Choroid plexus epithelial cell (primary cell): ENCODE data around the gene MMS19.

ENCODE experiments used
- DNase-seq: peaks from one replicate; pipeline ENCODE4 v3.0.0-alpha.2; 2010; ENCODE audit warnings: low read depth
- H3K4me3 ChIP-seq: 2 replicates; pipeline ENCODE4 v1.5.1; 2011; ENCODE audit warnings: low read depth, mild to moderate bottlenecking, control low read depth, low read length, moderate library complexity
- TF ChIP-seq, protein P1 (sequence below): conservative IDR thresholded peaks from 2 replicates; pipeline ENCODE4 v1.5.1; 2011; ENCODE audit warnings: low read depth, mild to moderate bottlenecking, control low read depth, inconsistent platforms, low read length, moderate library complexity

MMS19 gene

DNA sequence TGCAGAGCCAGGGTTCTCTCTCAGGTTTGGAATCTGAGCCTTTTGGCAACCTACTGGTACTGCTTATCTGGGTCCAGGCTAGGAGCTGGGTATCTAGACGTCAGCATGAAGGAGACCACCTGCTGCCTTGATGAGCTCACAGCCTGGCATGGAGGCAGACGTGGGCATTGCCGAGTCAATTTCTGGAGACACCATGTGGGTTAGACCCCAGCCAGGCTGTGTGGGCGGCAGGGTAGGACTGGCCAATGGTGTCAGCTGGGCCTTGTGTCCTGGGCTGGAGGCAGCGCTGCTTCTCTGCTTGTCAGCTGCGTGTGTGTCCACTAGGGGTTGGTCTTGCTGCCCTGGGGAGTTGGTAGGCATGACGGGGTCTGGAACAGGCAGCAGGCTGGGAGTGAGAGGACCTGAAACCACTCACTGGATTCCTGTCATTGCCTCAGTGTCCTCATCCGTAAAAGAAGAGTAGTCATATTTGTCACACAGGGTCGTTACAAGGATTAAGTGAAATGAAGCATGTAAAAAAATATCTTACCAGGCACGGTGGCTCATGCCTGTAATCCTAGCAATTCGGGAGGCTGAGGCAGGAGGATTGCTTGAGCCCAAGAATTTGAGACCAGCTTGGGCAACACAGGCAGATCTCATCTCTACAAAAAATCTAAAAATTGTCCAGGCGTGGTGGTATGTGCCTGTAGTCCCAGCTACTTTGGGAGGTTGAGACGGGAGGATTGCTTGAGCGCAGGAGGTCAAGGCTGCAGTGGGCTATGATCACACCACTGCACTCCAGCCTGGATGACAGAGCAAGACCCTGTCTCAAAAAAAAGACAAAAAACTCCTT is 42.7 kb upstream of the MMS19 start:
- no peak for DNase-seq
- TF ChIP-seq, protein P1, sequence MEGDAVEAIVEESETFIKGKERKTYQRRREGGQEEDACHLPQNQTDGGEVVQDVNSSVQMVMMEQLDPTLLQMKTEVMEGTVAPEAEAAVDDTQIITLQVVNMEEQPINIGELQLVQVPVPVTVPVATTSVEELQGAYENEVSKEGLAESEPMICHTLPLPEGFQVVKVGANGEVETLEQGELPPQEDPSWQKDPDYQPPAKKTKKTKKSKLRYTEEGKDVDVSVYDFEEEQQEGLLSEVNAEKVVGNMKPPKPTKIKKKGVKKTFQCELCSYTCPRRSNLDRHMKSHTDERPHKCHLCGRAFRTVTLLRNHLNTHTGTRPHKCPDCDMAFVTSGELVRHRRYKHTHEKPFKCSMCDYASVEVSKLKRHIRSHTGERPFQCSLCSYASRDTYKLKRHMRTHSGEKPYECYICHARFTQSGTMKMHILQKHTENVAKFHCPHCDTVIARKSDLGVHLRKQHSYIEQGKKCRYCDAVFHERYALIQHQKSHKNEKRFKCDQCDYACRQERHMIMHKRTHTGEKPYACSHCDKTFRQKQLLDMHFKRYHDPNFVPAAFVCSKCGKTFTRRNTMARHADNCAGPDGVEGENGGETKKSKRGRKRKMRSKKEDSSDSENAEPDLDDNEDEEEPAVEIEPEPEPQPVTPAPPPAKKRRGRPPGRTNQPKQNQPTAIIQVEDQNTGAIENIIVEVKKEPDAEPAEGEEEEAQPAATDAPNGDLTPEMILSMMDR = peak; percentile 13
- no peak overlapping the region for H3K4me3 ChIP-seq

- H3K4me3 ChIP-seq = no peak overlapping the region
- TF ChIP-seq, protein P1 = peak; percentile 60
- peak; percentile 93 for DNase-seq
These were observed 41.4 kb upstream of the MMS19 start for GRCh38 chr10:97539523-97540200.

DNA sequence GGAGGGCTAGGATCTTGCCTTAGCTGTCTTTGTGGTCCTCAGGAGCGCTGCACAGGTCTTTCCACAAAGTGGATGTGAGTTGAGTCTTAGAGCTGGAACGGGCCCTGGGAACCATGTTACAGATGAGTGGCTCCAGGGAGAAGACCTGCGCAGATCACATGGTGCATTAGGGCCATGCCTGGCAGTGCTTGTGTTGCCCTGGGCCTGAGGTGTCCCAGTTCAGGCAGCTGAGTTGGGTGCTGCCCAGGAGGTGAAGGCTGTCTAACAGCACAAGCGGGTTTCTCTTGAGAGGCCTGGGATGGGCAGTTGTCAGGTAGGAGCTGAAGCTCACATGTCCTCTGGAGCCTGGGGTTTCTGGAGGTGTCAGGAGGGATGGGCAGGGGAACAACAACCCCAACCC is 40.6 kb upstream of the MMS19 start:
- no peak overlapping the region for H3K4me3 ChIP-seq
- no peak for DNase-seq
- TF ChIP-seq, protein P1 = no peak

DNA sequence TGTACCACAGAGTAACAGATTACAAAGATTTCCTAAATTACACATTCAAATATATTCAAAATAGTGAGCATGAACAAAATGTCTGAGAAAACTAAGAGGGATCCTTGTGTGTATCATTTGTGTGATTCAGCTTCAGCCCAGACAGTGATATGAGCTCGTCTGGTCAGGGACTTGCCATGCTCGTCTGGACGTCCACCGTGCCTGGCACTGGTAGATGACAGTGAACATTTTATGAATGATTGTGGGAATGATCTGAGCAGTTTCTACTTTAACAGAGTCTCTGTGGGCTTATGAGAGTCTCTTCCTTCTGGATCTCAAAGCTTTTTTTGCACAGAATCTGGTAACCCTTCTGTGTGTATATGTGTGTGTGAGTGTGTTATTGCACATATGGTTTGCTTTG is 40.2 kb upstream of the MMS19 start:
- DNase-seq = peak; percentile 72
- TF ChIP-seq, protein P1 = no peak
- H3K4me3 ChIP-seq = no peak overlapping the region

DNA sequence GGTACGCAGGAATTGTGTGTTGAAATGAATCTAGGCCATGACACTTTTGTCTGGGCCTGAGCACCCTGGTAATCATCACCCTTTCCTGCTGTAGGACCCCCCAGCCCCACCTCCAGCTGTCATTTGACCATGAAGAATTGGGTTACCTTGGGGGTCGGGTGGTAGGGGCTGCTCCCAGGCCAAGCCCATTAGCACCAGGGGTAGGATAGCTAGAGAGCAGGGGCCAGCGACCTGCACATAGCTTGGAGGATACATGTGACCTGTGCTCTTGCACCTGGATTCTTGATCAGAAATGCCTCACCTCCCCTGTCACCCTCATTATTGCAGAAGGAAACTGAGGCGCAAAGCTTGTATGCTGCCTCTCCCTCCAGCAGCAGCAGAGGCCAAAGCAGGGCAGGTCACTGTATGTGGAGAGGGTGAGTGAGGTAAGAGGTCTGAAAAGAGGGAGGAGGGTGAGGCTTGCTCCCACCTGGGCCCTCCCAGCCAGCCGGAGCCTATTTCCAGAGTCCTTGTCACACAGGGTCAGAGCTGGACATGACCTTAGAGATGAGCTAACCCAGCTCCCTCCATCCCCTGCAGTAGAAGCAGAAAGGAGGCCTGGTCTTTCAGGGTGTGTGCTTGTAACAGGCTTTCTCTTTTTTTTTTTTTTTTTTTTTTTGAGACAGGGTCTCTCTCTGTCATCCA is 39.1 kb upstream of the MMS19 start:
- no peak for DNase-seq
- no peak overlapping the region for H3K4me3 ChIP-seq
- TF ChIP-seq, protein P1 = no peak

DNA sequence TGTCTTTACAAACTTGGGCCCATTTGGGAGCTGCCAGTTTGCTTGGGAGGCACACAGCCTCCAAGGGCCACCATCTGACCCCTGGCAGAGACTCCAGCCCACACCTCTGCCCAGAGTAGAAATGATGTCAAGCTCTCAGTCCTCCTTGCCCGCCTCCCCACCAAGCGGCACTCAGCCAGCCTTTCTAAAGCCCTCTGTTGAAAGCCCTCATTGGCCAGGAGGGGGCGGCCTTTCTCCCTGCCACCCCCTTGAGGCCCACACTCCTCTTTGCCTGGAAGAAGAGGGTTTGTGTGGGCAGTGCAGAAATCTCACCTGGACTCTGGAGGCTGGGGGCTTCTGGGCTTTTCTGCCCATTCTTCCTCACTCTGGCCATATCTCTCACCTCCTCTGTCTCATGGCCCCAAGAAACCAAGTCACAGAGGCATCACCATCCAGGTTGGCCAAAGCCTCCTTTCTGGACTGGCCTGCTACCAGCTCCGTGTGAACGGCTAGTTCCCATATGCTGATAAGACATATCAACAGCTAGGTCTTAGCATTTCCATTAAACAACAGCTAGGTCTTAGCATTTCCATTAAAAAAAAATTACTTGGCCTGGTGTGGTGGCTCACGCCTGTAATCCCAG is 36.6 kb upstream of the MMS19 start:
- no peak overlapping the region for H3K4me3 ChIP-seq
- TF ChIP-seq, protein P1 = peak; percentile 74
- peak; percentile 52 for DNase-seq
